GM18867 (cell line): ENCODE measurements around the gene FMN2.

Experiments used
- ATAC-seq: cut with Tn5 transposase; IDR thresholded peaks from one replicate; pipeline ENCODE4 v1.9.1; 2021; ENCODE audit warnings: mild to moderate bottlenecking, moderate library complexity; ENCODE audit not compliant: unreplicated experiment

FMN2 gene

DNA sequence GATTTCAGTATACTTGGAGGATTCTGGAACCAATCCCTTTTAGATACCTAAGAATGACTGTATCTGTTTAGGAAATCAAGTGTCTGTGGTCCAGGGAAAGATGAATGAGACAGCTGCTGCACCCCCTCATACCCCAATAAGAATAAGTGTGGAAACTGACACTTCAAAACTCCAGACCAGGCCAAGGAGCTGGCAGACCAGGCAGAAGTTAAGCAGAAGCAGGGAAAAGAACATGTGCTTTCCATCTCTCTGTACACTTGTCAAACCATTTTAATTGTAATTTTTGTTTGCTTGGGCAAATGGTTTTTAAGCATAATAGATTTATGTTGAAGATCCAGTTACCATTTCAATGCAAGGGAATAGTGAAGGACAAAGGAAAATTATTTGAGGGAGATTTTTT, 420.1 kb downstream of the FMN2 start:
- no peak for ATAC-seq

DNA sequence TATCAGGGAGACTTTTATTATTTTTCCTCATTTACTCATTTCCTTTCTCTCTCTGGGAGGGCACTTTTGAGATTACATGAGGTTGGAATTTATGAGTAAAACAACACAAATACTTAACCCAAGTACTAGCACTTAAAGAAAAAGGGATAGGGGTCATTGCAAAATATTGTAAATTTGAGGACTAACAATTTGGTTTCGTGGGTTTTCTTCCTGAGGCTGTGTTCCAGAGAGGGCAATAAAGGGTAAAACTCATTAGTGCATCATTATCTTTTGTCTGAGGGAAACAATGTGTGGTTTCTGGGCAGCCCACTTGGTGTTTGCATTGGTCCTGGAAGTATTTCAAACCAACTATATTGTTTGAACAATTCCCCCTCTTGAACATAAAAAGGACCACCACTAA, 423.8 kb downstream of the FMN2 start:
- ATAC-seq: no peak

- no peak for ATAC-seq
Measured at GRCh38 chr1:240516069-240516468, 424.4 kb downstream of the FMN2 start.

- ATAC-seq: no peak
Measured at GRCh38 chr1:240517891-240518290, 426.2 kb downstream of the FMN2 start.

GRCh38 chr1:240522122-240522822, 430.6 kb downstream of the FMN2 start:
- no peak for ATAC-seq

DNA sequence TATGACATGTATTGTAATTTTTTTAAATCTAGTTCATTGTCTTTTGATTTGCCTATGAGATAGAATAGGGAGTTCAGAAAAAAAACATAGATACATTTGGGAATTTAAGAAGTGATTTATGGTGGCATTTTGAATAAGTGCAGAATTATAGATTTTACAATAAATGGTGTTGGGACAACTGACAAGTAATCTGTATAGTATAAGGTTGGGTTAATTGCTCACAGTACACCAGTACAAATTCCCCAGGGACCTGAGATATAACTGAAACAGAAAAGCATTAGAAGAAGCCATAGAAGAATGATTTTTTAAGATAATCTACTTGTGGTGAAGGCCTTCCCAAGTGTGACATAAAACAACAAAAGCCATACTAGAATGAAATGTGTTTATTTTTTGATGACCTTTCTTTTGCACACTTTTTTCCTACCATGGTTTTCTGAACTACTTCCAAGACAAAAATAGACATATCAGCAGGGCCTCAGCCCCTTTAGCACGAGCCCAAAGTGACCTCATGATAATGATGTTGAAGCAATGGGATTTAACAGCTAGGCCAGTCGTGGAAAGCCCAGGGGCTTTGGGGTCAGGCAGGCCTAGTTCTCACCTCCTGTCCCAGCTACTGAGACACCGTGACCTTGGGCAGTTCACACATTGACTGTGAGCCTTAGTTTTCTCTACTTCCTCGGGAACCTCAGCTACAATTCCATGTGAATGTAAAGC, 432.8 kb downstream of the FMN2 start:
- no peak for ATAC-seq
